Vagina (tissue), 2 donors: ENCODE measurements around the gene GRIK4. TPM values are rescaled to one million over a fixed set of nuclear protein-coding genes. Genes with fewer than 3 reads are reported as not detected.

Source experiments
- DNase-seq, 2 donors: peaks; one replicate each; pipeline ENCODE4 v3.0.0-alpha.2; 2017; ENCODE audit errors: extremely low spot score in 2 of 2
- H3K27ac ChIP-seq: fragments of 200-600 bp; sonication (generic); one replicate; pipeline ENCODE4 v1.5.1; 2019
- H3K27me3 ChIP-seq: fragments of 200-600 bp; sonication (generic); one replicate; pipeline ENCODE4 v1.5.1; 2019
- H3K36me3 ChIP-seq, 2 donors: fragments of 200-600 bp; sonication (generic); one replicate each; pipeline ENCODE4 v1.5.1; 2017 to 2019
- H3K4me1 ChIP-seq: fragments of 200-600 bp; sonication (generic); one replicate; pipeline ENCODE4 v1.5.1; 2019
- H3K4me3 ChIP-seq, 2 donors: fragments of 200-600 bp; sonication (generic); 1 replicate in 1 of 2; 2 replicates in 1 of 2; pipeline ENCODE4 v1.5.1; 2016 to 2019
- H3K9me3 ChIP-seq: fragments of 200-600 bp; sonication (generic); one replicate; pipeline ENCODE4 v1.5.1; 2019
- CTCF ChIP-seq, 3 experiments: fragments of 450-650 bp in 2 of 3; fragments of 200-600 bp in 1 of 3; sonication (generic) in 1 of 3; IDR thresholded peaks; one replicate each; pipeline ENCODE4 v1.5.1; 2017 to 2019; ENCODE audit warnings: antibody characterized with exemption in 3 of 3, mild to moderate bottlenecking in 2 of 3, moderate library complexity in 2 of 3
- POLR2A ChIP-seq, 2 donors: fragments of 450-650 bp; IDR thresholded peaks; one replicate each; pipeline ENCODE4 v1.6.1; 2017; ENCODE audit warnings: antibody characterized with exemption in 2 of 2, mild to moderate bottlenecking in 2 of 2, moderate library complexity in 2 of 2
- POLR2AphosphoS5 ChIP-seq, 2 donors: sonication (generic); formaldehyde crosslinking; IDR thresholded peaks; one replicate each; pipeline ENCODE4 v1.9.0; 2017; ENCODE audit warnings: antibody characterized with exemption in 2 of 2, mild to moderate bottlenecking in 2 of 2, low read depth in 1 of 2; ENCODE audit not compliant: insufficient read depth in 1 of 2
- intact Hi-C: fragments of 100-400 bp; cut with DNase I; formaldehyde crosslinking; loops from one replicate; pipeline ENCODE4 v1.15.1; 2023
- total RNA-seq: library from RNA; depleted of rRNA; stranded (reverse); fragments of >200 nt; gene quantifications from one replicate; pipeline ENCODE4 v1.2.3, GENCODE V29; 2016

Gene GRIK4
- total RNA-seq, 1 donor from 2014 or later: 0.25 TPM

- intact Hi-C loops: no loop called here
These were observed 303.2 kb downstream of the GRIK4 start for GRCh38 chr11:120814531-120815318.

GRCh38 chr11:120815319-120816100 is 304.0 kb downstream of the GRIK4 start:
- Histone ChIP-seq H3K9me3 (no peaks in the 10 kb centered on the region), H3K36me3 (no peaks in the 10 kb centered on the region), H3K27me3 (no peaks in the 10 kb centered on the region), H3K4me1 (no peaks in the 10 kb centered on the region), H3K4me3 (no peak overlapping the region), H3K27ac (no peak overlapping the region)
- no peak for TF ChIP-seq POLR2AphosphoS5 (IDR thresholded peaks at IDR 0.05; ENCODE audit: insufficient read depth in 1 of 2, low read depth in 1 of 2)
- TF ChIP-seq CTCF (IDR thresholded peaks at IDR 0.05): no peak
- no peak for TF ChIP-seq POLR2A (IDR thresholded peaks at IDR 0.05)
- no peak for DNase-seq
- intact Hi-C loops: no loop called here

More at GRCh38 chr11:120814531-120815318, 303.2 kb downstream of the GRIK4 start:
- no peaks in the 10 kb centered on the region for H3K9me3 ChIP-seq
- no peaks in the 10 kb centered on the region for H3K27me3 ChIP-seq
- no peak for DNase-seq
- H3K36me3 ChIP-seq: no peaks in the 10 kb centered on the region
- no peak for TF ChIP-seq POLR2A (IDR thresholded peaks at IDR 0.05)
- TF ChIP-seq POLR2AphosphoS5 (IDR thresholded peaks at IDR 0.05; ENCODE audit: insufficient read depth in 1 of 2, low read depth in 1 of 2): no peak
- TF ChIP-seq CTCF (IDR thresholded peaks at IDR 0.05): no peak
- H3K4me3 ChIP-seq: no peak overlapping the region
- no peak overlapping the region for H3K27ac ChIP-seq
- H3K4me1 ChIP-seq: no peaks in the 10 kb centered on the region

GRCh38 chr11:120816176-120816575 is 304.6 kb downstream of the GRIK4 start:
- Histone ChIP-seq H3K9me3 (no peaks in the 10 kb centered on the region), H3K4me3 (no peak overlapping the region), H3K4me1 (no peaks in the 10 kb centered on the region), H3K36me3 (no peaks in the 10 kb centered on the region), H3K27me3 (no peaks in the 10 kb centered on the region), H3K27ac (no peak overlapping the region)
- intact Hi-C loops: no loop called here
- DNase-seq: no peak
- no peak for TF ChIP-seq POLR2AphosphoS5 (IDR thresholded peaks at IDR 0.05; ENCODE audit: insufficient read depth in 1 of 2, low read depth in 1 of 2)
- no peak for TF ChIP-seq POLR2A (IDR thresholded peaks at IDR 0.05)
- TF ChIP-seq CTCF (IDR thresholded peaks at IDR 0.05): no peak

GRCh38 chr11:120816711-120817110 is 305.2 kb downstream of the GRIK4 start:
- H3K9me3 ChIP-seq: no peaks in the 10 kb centered on the region
- TF ChIP-seq POLR2A (IDR thresholded peaks at IDR 0.05) (no peak), CTCF (IDR thresholded peaks at IDR 0.05) (no peak), POLR2AphosphoS5 (IDR thresholded peaks at IDR 0.05; ENCODE audit: insufficient read depth in 1 of 2, low read depth in 1 of 2) (no peak)
- H3K4me1 ChIP-seq: no peaks in the 10 kb centered on the region
- no peak for DNase-seq
- no peaks in the 10 kb centered on the region for H3K27me3 ChIP-seq
- intact Hi-C loops: no loop called here
- no peak overlapping the region for H3K27ac ChIP-seq
- no peaks in the 10 kb centered on the region for H3K36me3 ChIP-seq
- no peak overlapping the region for H3K4me3 ChIP-seq
